Ascending aorta (tissue), 2 donors: Measurements from ENCODE around the gene VSIG10L2. TPM values are rescaled to one million over a fixed set of nuclear protein-coding genes. Genes with fewer than 3 reads are reported as not detected.

Experiments used
- DNase-seq, 2 donors: peaks; one replicate each; pipeline ENCODE4 v3.0.0-alpha.2; 2019; ENCODE audit warnings: low spot score in 2 of 2
- H3K27ac ChIP-seq, 2 donors: fragments of 200-600 bp; sonication (generic); one replicate each; pipeline ENCODE4 v1.5.1; 2016 to 2017; ENCODE audit warnings: mild to moderate bottlenecking in 1 of 2
- H3K27me3 ChIP-seq: fragments of 200-600 bp; sonication (generic); one replicate; pipeline ENCODE4 v1.5.1; 2017
- H3K36me3 ChIP-seq, 2 donors: fragments of 200-600 bp; sonication (generic); one replicate each; pipeline ENCODE4 v1.5.1; 2016
- H3K4me1 ChIP-seq, 2 donors: fragments of 200-600 bp; sonication (generic); one replicate each; pipeline ENCODE4 v1.5.1; 2016 to 2017; ENCODE audit warnings: mild to moderate bottlenecking in 1 of 2
- H3K4me3 ChIP-seq, 2 donors: fragments of 200-600 bp; sonication (generic); one replicate each; pipeline ENCODE4 v1.5.1; 2016 to 2017; ENCODE audit warnings: mild to moderate bottlenecking in 1 of 2
- H3K9me3 ChIP-seq, 2 donors: fragments of 200-600 bp; sonication (generic); one replicate each; pipeline ENCODE4 v1.5.1; 2016
- intact Hi-C: fragments of 100-400 bp; cut with DNase I; formaldehyde crosslinking; loops from one replicate; pipeline ENCODE4 v1.15.1; 2023
- total RNA-seq: library from RNA; depleted of rRNA; stranded (reverse); fragments of >200 nt; gene quantifications from one replicate; pipeline ENCODE4 v1.1.0, GENCODE V29; 2016
- TF ChIP-seq, protein P1 (sequence below), 3 experiments: fragments of 200-600 bp in 2 of 3; fragments of 450-650 bp in 1 of 3; sonication (generic) in 2 of 3; IDR thresholded peaks; one replicate each; pipeline ENCODE4 v1.5.1; 2016 to 2019; ENCODE audit warnings: antibody characterized with exemption in 3 of 3, mild to moderate bottlenecking in 1 of 3, moderate library complexity in 1 of 3

The VSIG10L2 gene
- total RNA-seq, 1 donor from 2014 or later: not detected

- H3K9me3 ChIP-seq: no peaks in the 10 kb centered on the region
- TF ChIP-seq, protein P1, sequence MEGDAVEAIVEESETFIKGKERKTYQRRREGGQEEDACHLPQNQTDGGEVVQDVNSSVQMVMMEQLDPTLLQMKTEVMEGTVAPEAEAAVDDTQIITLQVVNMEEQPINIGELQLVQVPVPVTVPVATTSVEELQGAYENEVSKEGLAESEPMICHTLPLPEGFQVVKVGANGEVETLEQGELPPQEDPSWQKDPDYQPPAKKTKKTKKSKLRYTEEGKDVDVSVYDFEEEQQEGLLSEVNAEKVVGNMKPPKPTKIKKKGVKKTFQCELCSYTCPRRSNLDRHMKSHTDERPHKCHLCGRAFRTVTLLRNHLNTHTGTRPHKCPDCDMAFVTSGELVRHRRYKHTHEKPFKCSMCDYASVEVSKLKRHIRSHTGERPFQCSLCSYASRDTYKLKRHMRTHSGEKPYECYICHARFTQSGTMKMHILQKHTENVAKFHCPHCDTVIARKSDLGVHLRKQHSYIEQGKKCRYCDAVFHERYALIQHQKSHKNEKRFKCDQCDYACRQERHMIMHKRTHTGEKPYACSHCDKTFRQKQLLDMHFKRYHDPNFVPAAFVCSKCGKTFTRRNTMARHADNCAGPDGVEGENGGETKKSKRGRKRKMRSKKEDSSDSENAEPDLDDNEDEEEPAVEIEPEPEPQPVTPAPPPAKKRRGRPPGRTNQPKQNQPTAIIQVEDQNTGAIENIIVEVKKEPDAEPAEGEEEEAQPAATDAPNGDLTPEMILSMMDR (IDR thresholded peaks at IDR 0.05): no peak
- no peaks in the 10 kb centered on the region for H3K4me1 ChIP-seq
- H3K4me3 ChIP-seq: no peak overlapping the region
- intact Hi-C loops: no loop called here
- no peaks in the 10 kb centered on the region for H3K36me3 ChIP-seq
- H3K27me3 ChIP-seq: no peaks in the 10 kb centered on the region
- H3K27ac ChIP-seq: no peak overlapping the region
- no peak for DNase-seq
These were observed 3.7 kb downstream of the VSIG10L2 start for GRCh38 chr11:125949271-125950177.

- no peaks in the 10 kb centered on the region for H3K4me1 ChIP-seq
- DNase-seq: no peak
- TF ChIP-seq, protein P1 (IDR thresholded peaks at IDR 0.05): no peak
- no peaks in the 10 kb centered on the region for H3K27me3 ChIP-seq
- H3K4me3 ChIP-seq: no peak overlapping the region
- no peak overlapping the region for H3K27ac ChIP-seq
- H3K9me3 ChIP-seq: no peaks in the 10 kb centered on the region
- H3K36me3 ChIP-seq: no peaks in the 10 kb centered on the region
- intact Hi-C loops: no loop called here
These were observed 4.3 kb downstream of the VSIG10L2 start for GRCh38 chr11:125950178-125950490.

DNA sequence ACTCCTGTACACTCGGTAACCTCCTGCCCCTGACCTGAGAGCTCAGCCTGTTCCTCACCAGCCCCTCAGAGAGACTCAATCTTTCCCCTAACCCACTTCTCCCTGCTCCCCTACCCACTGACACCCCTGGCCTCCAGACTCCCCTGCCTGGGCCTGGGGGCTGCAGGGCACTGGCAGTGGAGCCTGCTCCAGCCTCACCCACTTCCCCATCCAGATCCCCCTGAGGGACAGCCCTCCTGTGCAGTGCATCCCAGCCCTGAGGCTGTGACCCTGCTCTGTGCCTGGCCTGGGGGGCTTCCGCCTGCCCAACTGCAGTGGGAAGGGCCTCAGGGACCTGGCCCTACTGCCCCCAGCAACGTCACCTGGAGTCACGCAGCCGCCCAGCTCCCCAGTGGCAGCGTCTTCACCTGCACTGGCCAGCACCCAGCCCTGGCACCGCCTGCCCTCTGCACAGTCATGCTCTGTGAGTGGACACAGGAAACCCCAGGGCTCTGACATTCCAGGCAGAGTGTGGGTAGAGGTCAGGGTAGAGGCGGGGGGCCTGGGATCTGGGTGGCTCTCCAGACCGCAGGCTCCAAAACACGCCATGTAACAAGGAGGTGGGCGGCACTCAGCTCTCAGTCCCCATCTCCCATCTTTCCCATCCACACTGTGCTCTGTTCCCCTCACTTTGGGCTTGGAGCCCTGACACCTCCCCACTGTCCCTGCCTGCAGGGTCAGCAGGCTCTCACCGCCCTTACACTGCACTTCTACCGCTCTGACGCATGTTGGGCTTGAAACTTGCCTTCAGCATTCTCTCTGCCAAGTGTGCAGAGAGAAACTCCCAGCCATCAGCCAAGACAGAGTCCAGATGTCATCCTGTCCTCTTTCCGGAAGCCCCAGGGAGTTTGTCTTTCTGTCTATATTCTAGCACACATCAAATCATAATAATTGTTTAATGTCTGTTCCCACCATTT is 5.1 kb downstream of the VSIG10L2 start:
- H3K27me3 ChIP-seq: no peaks in the 10 kb centered on the region
- H3K27ac ChIP-seq: no peak overlapping the region
- H3K9me3 ChIP-seq: no peaks in the 10 kb centered on the region
- H3K36me3 ChIP-seq: no peaks in the 10 kb centered on the region
- no peaks in the 10 kb centered on the region for H3K4me1 ChIP-seq
- DNase-seq: no peak
- H3K4me3 ChIP-seq: no peak overlapping the region
- intact Hi-C loops: no loop called here
- TF ChIP-seq, protein P1 (IDR thresholded peaks at IDR 0.05): no peak

DNA sequence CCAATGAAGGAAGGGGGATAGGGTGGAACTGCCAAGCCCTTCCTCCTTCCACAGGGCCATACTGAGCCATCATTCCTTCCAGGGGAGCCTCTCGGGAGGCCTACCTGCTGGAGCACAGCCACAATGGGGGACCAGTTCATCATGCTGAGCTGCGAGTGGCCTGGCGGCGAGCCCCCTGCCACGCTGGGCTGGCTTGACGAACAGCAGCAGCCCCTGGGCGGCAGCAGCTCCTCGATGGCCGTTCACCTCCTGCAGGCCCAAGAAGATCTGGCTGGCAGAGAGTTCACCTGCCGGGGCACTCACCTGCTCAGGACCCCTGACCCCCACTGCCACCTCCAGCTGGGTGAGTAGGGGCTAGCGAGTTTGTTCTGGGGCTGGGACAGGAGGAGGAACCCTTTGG is 5.9 kb downstream of the VSIG10L2 start:
- no peaks in the 10 kb centered on the region for H3K27me3 ChIP-seq
- no peak overlapping the region for H3K4me3 ChIP-seq
- no peaks in the 10 kb centered on the region for H3K9me3 ChIP-seq
- no peak overlapping the region for H3K27ac ChIP-seq
- TF ChIP-seq, protein P1 (IDR thresholded peaks at IDR 0.05): no peak
- intact Hi-C loops: no loop called here
- no peaks in the 10 kb centered on the region for H3K36me3 ChIP-seq
- H3K4me1 ChIP-seq: no peaks in the 10 kb centered on the region
- no peak for DNase-seq

GRCh38 chr11:125952559-125952958 is 6.7 kb downstream of the VSIG10L2 start:
- Histone ChIP-seq H3K4me3 (no peak overlapping the region), H3K27ac (no peak overlapping the region), H3K27me3 (no peaks in the 10 kb centered on the region), H3K36me3 (no peaks in the 10 kb centered on the region), H3K9me3 (no peaks in the 10 kb centered on the region), H3K4me1 (no peaks in the 10 kb centered on the region)
- intact Hi-C loops: no loop called here
- no peak for DNase-seq
- TF ChIP-seq, protein P1 (IDR thresholded peaks at IDR 0.05): no peak
